HepG2 (cell line): ENCODE measurements around the gene RTP2.

Source experiments
- ARHGAP35 ChIP-seq: sonication (generic); formaldehyde crosslinking; IDR thresholded peaks from 2 replicates; pipeline ENCODE4 v1.9.0; 2022; ENCODE audit warnings: mild to moderate bottlenecking, inconsistent platforms, moderate library complexity, missing genetic modification reagents, borderline replicate concordance
- PHF20 ChIP-seq: sonication (generic); formaldehyde crosslinking; IDR thresholded peaks from 2 replicates; pipeline ENCODE4 v1.5.0; 2020; ENCODE audit warnings: mild to moderate bottlenecking, missing genetic modification reagents
- POLR2A ChIP-seq, 2 experiments: IDR thresholded peaks; 2 replicates each; pipeline ENCODE4 v1.6.1; 2011; ENCODE audit warnings: low read depth in 2 of 2, low read length in 2 of 2, mild to moderate bottlenecking in 1 of 2, moderate library complexity in 1 of 2; ENCODE audit not compliant: insufficient read depth in 1 of 2
- RAD21 ChIP-seq: fragments of 450-650 bp; formaldehyde crosslinking; IDR thresholded peaks from 2 replicates; pipeline ENCODE4 v1.5.0; 2020; ENCODE audit warnings: mild to moderate bottlenecking
- ZFX ChIP-seq: sonication (generic); formaldehyde crosslinking; IDR thresholded peaks from 2 replicates; pipeline ENCODE4 v1.4.0; 2020; ENCODE audit warnings: mild to moderate bottlenecking, low read depth, missing genetic modification reagents, moderate library complexity
- ZNF101 ChIP-seq: sonication (generic); formaldehyde crosslinking; IDR thresholded peaks from 2 replicates; pipeline ENCODE4 v1.4.0; 2020; ENCODE audit warnings: mild to moderate bottlenecking, low read depth, missing genetic modification reagents, borderline replicate concordance
- ZNF441 ChIP-seq: sonication (generic); formaldehyde crosslinking; IDR thresholded peaks from 2 replicates; pipeline ENCODE4 v1.7.0; 2021; ENCODE audit warnings: missing genetic modification reagents, borderline replicate concordance
- ZNF563 ChIP-seq: sonication (generic); formaldehyde crosslinking; IDR thresholded peaks from 2 replicates; pipeline ENCODE4 v1.8.0; 2022; ENCODE audit warnings: mild to moderate bottlenecking, moderate library complexity, missing genetic modification reagents
- ZZZ3 ChIP-seq: sonication (generic); formaldehyde crosslinking; IDR thresholded peaks from 2 replicates; pipeline ENCODE4 v1.4.0; 2020; ENCODE audit warnings: missing genetic modification reagents, mild to moderate bottlenecking, borderline replicate concordance
- TF ChIP-seq, protein P1 (sequence below): sonication (generic); formaldehyde crosslinking; IDR thresholded peaks from 2 replicates; pipeline ENCODE4 v1.5.0; 2020; ENCODE audit warnings: mild to moderate bottlenecking, missing genetic modification reagents, moderate library complexity
- TF ChIP-seq, protein P2 (sequence below): sonication (generic); formaldehyde crosslinking; IDR thresholded peaks from 2 replicates; pipeline ENCODE4 v1.5.0; 2020; ENCODE audit warnings: missing genetic modification reagents
- TF ChIP-seq, protein P3 (sequence below): sonication (generic); formaldehyde crosslinking; IDR thresholded peaks from 2 replicates; pipeline ENCODE4 v1.5.0; 2020; ENCODE audit warnings: mild to moderate bottlenecking, missing genetic modification reagents

DNA sequence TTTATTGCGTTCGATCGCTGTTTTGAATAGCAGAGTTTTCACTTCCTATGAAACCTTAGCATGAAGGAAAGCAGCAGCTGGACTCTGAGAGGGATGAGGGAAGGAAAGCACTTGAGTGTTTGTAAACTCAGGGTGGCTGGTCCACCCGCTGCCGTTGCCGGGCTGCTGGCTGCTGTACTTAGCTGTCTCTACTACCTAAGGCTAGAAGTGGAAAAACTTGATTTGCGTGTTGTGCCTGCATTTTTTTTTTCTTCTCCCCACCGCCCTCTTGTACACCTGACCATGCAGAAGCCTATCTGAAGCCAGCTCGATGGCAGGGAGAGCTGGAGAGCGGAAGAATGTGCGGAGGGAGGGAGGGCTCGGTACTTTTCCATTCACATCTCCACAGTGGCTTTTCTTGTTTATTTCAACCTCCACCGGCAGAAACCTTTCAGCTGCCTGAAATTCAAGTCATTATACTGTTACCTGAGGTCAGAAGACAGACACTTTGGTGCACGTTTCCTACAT is 47.7 kb upstream of the RTP2 start:
- TF ChIP-seq POLR2A (IDR thresholded peaks at IDR 0.05; ENCODE audit: insufficient read depth in 1 of 2, low read depth in 2 of 2, low read length in 2 of 2) (peak; percentile 47 to 66; a peak in 3 of 4 replicates), ZNF563 (CRISPR knock-in tag) (no peak), ZFX (CRISPR knock-in tag) (no peak), ARHGAP35 (CRISPR knock-in tag) (no peak), PHF20 (CRISPR knock-in tag) (no peak), ZZZ3 (no peak), ZNF441 (no peak), RAD21 (no peak), ZNF101 (CRISPR knock-in tag) (no peak)
- TF ChIP-seq, protein P1, sequence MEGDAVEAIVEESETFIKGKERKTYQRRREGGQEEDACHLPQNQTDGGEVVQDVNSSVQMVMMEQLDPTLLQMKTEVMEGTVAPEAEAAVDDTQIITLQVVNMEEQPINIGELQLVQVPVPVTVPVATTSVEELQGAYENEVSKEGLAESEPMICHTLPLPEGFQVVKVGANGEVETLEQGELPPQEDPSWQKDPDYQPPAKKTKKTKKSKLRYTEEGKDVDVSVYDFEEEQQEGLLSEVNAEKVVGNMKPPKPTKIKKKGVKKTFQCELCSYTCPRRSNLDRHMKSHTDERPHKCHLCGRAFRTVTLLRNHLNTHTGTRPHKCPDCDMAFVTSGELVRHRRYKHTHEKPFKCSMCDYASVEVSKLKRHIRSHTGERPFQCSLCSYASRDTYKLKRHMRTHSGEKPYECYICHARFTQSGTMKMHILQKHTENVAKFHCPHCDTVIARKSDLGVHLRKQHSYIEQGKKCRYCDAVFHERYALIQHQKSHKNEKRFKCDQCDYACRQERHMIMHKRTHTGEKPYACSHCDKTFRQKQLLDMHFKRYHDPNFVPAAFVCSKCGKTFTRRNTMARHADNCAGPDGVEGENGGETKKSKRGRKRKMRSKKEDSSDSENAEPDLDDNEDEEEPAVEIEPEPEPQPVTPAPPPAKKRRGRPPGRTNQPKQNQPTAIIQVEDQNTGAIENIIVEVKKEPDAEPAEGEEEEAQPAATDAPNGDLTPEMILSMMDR: no peak
- TF ChIP-seq, protein P2, sequence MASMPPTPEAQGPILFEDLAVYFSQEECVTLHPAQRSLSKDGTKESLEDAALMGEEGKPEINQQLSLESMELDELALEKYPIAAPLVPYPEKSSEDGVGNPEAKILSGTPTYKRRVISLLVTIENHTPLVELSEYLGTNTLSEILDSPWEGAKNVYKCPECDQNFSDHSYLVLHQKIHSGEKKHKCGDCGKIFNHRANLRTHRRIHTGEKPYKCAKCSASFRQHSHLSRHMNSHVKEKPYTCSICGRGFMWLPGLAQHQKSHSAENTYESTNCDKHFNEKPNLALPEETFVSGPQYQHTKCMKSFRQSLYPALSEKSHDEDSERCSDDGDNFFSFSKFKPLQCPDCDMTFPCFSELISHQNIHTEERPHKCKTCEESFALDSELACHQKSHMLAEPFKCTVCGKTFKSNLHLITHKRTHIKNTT: no peak
- TF ChIP-seq, protein P3, sequence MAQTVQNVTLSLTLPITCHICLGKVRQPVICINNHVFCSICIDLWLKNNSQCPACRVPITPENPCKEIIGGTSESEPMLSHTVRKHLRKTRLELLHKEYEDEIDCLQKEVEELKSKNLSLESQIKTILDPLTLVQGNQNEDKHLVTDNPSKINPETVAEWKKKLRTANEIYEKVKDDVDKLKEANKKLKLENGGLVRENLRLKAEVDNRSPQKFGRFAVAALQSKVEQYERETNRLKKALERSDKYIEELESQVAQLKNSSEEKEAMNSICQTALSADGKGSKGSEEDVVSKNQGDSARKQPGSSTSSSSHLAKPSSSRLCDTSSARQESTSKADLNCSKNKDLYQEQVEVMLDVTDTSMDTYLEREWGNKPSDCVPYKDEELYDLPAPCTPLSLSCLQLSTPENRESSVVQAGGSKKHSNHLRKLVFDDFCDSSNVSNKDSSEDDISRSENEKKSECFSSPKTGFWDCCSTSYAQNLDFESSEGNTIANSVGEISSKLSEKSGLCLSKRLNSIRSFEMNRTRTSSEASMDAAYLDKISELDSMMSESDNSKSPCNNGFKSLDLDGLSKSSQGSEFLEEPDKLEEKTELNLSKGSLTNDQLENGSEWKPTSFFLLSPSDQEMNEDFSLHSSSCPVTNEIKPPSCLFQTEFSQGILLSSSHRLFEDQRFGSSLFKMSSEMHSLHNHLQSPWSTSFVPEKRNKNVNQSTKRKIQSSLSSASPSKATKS (CRISPR knock-in tag): no peak
